Loucy (cell line): Measurements from ENCODE around the gene LDB3.

ENCODE experiments used
- H2AFZ ChIP-seq: fragments of 200-600 bp; sonication (generic); 2 replicates; pipeline ENCODE4 v1.6.0; 2016; ENCODE audit warnings: antibody characterized with exemption, mild to moderate bottlenecking, low read length, moderate library complexity
- H3F3A ChIP-seq: fragments of 200-600 bp; 2 replicates; pipeline ENCODE4 v1.6.0; 2016; ENCODE audit warnings: antibody characterized with exemption, low read depth, mild to moderate bottlenecking
- H3K27me3 ChIP-seq: fragments of 200-600 bp; sonication (generic); 2 replicates; pipeline ENCODE4 v1.6.1; 2014; ENCODE audit warnings: low read length, mild to moderate bottlenecking; ENCODE audit not compliant: insufficient read depth, poor library complexity, severe bottlenecking
- H3K36me3 ChIP-seq: fragments of 200-600 bp; sonication (generic); 2 replicates; pipeline ENCODE4 v1.6.1; 2016; ENCODE audit warnings: low read length; ENCODE audit not compliant: insufficient read depth
- H3K4me1 ChIP-seq: fragments of 200-600 bp; sonication (generic); 2 replicates; pipeline ENCODE4 v1.5.1; 2014; ENCODE audit warnings: low read length, mild to moderate bottlenecking; ENCODE audit not compliant: insufficient read depth, poor library complexity, severe bottlenecking
- H3K4me2 ChIP-seq: fragments of 200-600 bp; sonication (generic); 2 replicates; pipeline ENCODE4 v1.6.0; 2014; ENCODE audit warnings: antibody characterized with exemption, low read length, low read depth, mild to moderate bottlenecking; ENCODE audit not compliant: poor library complexity, severe bottlenecking
- H3K4me3 ChIP-seq: fragments of 200-600 bp; sonication (generic); 2 replicates; pipeline ENCODE4 v1.5.1; 2014; ENCODE audit warnings: low read length, mild to moderate bottlenecking, mixed read lengths; ENCODE audit not compliant: poor library complexity, severe bottlenecking
- H3K79me2 ChIP-seq: fragments of 200-600 bp; sonication (generic); 2 replicates; pipeline ENCODE4 v1.6.1; 2014; ENCODE audit warnings: low read length; ENCODE audit not compliant: insufficient read depth
- H3K9ac ChIP-seq: fragments of 200-600 bp; sonication (generic); 2 replicates; pipeline ENCODE4 v1.6.0; 2014; ENCODE audit warnings: mild to moderate bottlenecking, low read depth, low read length, moderate library complexity; ENCODE audit not compliant: poor library complexity, severe bottlenecking
- H3K9me2 ChIP-seq: fragments of 200-600 bp; sonication (generic); replicated peaks from 2 replicates; pipeline ENCODE4 v1.6.1; 2016; ENCODE audit warnings: low read depth, low read length, mixed read lengths
- H3K9me3 ChIP-seq: fragments of 200-600 bp; sonication (generic); 2 replicates; pipeline ENCODE4 v1.6.1; 2014; ENCODE audit warnings: mild to moderate bottlenecking, antibody characterized with exemption, low read length, low read depth; ENCODE audit not compliant: insufficient read depth
- H4K20me1 ChIP-seq: fragments of 200-600 bp; sonication (generic); 2 replicates; pipeline ENCODE4 v1.6.0; 2014; ENCODE audit warnings: antibody characterized with exemption, low read length, mild to moderate bottlenecking; ENCODE audit not compliant: insufficient read depth, poor library complexity, severe bottlenecking
- CTCF ChIP-seq: fragments of 200-600 bp; sonication (generic); conservative IDR thresholded peaks from 2 replicates; pipeline ENCODE4 v1.5.1; 2014; ENCODE audit warnings: mild to moderate bottlenecking, antibody characterized with exemption, low read length
- EZH2phosphoT487 ChIP-seq: fragments of 200-600 bp; IDR thresholded peaks from 2 replicates; pipeline ENCODE4 v1.6.1; 2018; ENCODE audit warnings: antibody characterized with exemption, mild to moderate bottlenecking, moderate library complexity, borderline replicate concordance

LDB3 gene

GRCh38 chr10:86632009-86632800 is 36.1 kb upstream of the LDB3 start:
- Histone ChIP-seq H3K4me1 (no peaks in the 10 kb centered on the region), H4K20me1 (no peaks in the 10 kb centered on the region), H3K4me2 (no peak overlapping the region), H2AFZ (no peak overlapping the region), H3K9me2 (no peaks in the 10 kb centered on the region), H3K36me3 (no peaks in the 10 kb centered on the region), H3K27me3 (no peaks in the 10 kb centered on the region), H3K4me3 (no peak overlapping the region), H3K9ac (no peak overlapping the region), H3K9me3 (no peaks in the 10 kb centered on the region), H3K79me2 (no peaks in the 10 kb centered on the region), H3F3A (no peaks in the 10 kb centered on the region)
- no peak for TF ChIP-seq EZH2phosphoT487
- no peak for TF ChIP-seq CTCF

DNA sequence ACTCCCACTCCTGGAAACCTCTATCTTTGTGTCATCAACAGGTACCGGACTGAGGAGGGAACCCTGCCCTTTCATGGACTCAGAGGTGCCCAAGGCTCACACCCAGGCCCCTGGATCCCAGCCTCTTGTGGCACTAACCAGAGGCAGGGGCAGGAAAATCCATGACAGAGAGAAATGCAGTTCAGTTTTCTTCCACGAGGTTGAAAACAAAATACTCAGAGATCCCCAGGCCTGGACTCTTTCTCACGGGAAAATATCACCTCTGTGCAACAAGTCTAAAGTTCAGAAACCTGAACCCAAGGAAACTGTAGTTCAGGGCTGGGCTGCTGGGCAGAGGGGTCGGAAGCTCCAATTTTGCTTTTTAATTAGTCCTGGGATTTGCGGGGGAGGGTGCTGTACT is 35.4 kb upstream of the LDB3 start:
- TF ChIP-seq CTCF (no peak), EZH2phosphoT487 (no peak)
- H3K27me3 ChIP-seq, result no peaks in the 10 kb centered on the region
- no peaks in the 10 kb centered on the region for H3K4me1 ChIP-seq
- no peak overlapping the region for H3K4me3 ChIP-seq
- H4K20me1 ChIP-seq, result no peaks in the 10 kb centered on the region
- H2AFZ ChIP-seq, result no peak overlapping the region
- H3K36me3 ChIP-seq, result no peaks in the 10 kb centered on the region
- no peaks in the 10 kb centered on the region for H3K79me2 ChIP-seq
- no peaks in the 10 kb centered on the region for H3K9me2 ChIP-seq
- H3K4me2 ChIP-seq, result no peak overlapping the region
- H3K9ac ChIP-seq, result no peak overlapping the region
- H3K9me3 ChIP-seq, result no peaks in the 10 kb centered on the region
- no peaks in the 10 kb centered on the region for H3F3A ChIP-seq

DNA sequence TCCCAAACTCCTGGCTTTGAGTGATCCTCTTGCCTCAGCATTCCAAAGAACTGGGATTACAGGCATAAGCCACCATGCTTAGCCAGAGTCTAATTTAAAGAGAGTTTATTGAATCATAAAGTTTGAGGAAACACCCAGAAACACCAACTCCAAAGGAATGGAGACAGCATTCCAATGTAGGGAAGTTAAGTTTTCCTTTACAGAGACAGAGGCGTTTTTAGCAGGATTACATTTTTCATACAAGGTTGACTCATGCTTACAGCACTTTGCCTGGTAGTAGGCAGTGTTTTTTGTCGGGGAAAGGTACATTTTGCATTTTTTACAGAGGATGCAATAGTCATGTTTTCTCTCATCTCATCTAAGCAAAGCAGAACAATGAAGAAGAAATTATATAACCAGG is 32.9 kb upstream of the LDB3 start:
- H4K20me1 ChIP-seq, result no peaks in the 10 kb centered on the region
- no peak overlapping the region for H3K4me3 ChIP-seq
- H3K4me1 ChIP-seq, result no peaks in the 10 kb centered on the region
- H3K9me3 ChIP-seq, result no peaks in the 10 kb centered on the region
- H3K9me2 ChIP-seq, result no peaks in the 10 kb centered on the region
- H3K27me3 ChIP-seq, result no peaks in the 10 kb centered on the region
- H3K4me2 ChIP-seq, result no peak overlapping the region
- H3K9ac ChIP-seq, result no peak overlapping the region
- H3K79me2 ChIP-seq, result no peaks in the 10 kb centered on the region
- TF ChIP-seq EZH2phosphoT487 (no peak), CTCF (no peak)
- H3F3A ChIP-seq, result no peaks in the 10 kb centered on the region
- H3K36me3 ChIP-seq, result no peaks in the 10 kb centered on the region
- no peak overlapping the region for H2AFZ ChIP-seq
